ENCODE results near the gene EXOC4. TPM values are rescaled to one million over a fixed set of nuclear protein-coding genes. Genes with fewer than 3 reads are reported as not detected.

EXOC4 gene
- total and polyA plus RNA-seq, 2 of the 8 experiments (the other 6 are each of a cell fraction or from before 2014, with no cell fraction given) = 27.0 to 67.3 TPM

GRCh38 chr7:133985300-133985699 is 732.4 kb downstream of the EXOC4 start:
- no peak overlapping the region for H2BK12ac ChIP-seq (ENCODE audit: low read depth, low read length)
- no peak overlapping the region for H3K9ac ChIP-seq (replicated peaks in 1 of 4; ENCODE audit: extremely low read depth in 1 of 4, low read depth in 3 of 4, low read length in 3 of 4)
- no peak overlapping the region for H2BK15ac ChIP-seq (ENCODE audit: low read length)
- H4K5ac ChIP-seq (ENCODE audit: insufficient read length, low read depth, low read length) = no peak overlapping the region
- no peaks in the 10 kb centered on the region for H3K79me1 ChIP-seq (ENCODE audit: low read depth, low read length)
- DNase-seq (ENCODE audit: low read depth in 1 of 2, low spot score in 2 of 2) = no peak
- H4K20me1 ChIP-seq (replicated peaks in 1 of 2; ENCODE audit: control insufficient read depth in 1 of 2, insufficient read depth in 2 of 2, low read length in 2 of 2) = no peaks in the 10 kb centered on the region
- no peak overlapping the region for H3K4ac ChIP-seq (replicated peaks; ENCODE audit: insufficient read length, low read depth, low read length)
- H3K4me3 ChIP-seq (ENCODE audit: extremely low read depth in 1 of 4, insufficient read depth in 2 of 4, low read depth in 3 of 4, low read length in 4 of 4) = no peak overlapping the region
- H3K9me3 ChIP-seq (ENCODE audit: insufficient read depth in 2 of 2, low read depth in 1 of 2, low read length in 1 of 2) = no peaks in the 10 kb centered on the region
- ChIA-PET POLR2A (ENCODE audit: partially characterized antibody) (no interaction called here), CTCF (ENCODE audit: partially characterized antibody) (interaction anchor here (0.8 to 1.1 kb wide), 2 partner anchors 10 to 156 kb away, joined by 3 read pairs; no protein-coding TSS in a partner anchor)
- H2BK5ac ChIP-seq (ENCODE audit: low read depth, low read length) = no peak overlapping the region
- TF ChIP-seq RXRA (IDR thresholded peaks at IDR 0.05; ENCODE audit: insufficient read depth, low read depth, low read length) (no peak), CHD2 (IDR thresholded peaks at IDR 0.05; ENCODE audit: low read length) (no peak), POLR2AphosphoS5 (IDR thresholded peaks at IDR 0.05; ENCODE audit: low read depth, low read length) (no peak), EP300 (IDR thresholded peaks at IDR 0.05; ENCODE audit: borderline replicate concordance in 1 of 2, low read depth in 2 of 2, low read length in 2 of 2) (no peak), EZH2 (IDR thresholded peaks at IDR 0.05; ENCODE audit: low read depth, low read length, severe bottlenecking) (no peak), BRCA1 (IDR thresholded peaks at IDR 0.05; ENCODE audit: low read depth, low read length) (no peak), EGR1 (IDR thresholded peaks at IDR 0.05; ENCODE audit: borderline replicate concordance, low read depth, low read length) (no peak), SIRT6 (IDR thresholded peaks at IDR 0.05; ENCODE audit: low read length) (no peak)
- no peaks in the 10 kb centered on the region for H3K4me1 ChIP-seq (replicated peaks in 1 of 4; ENCODE audit: control insufficient read depth in 3 of 4, insufficient read depth in 4 of 4, low read length in 3 of 4)
- no peak overlapping the region for H3K56ac ChIP-seq (replicated peaks; ENCODE audit: insufficient read length, low read depth, low read length)
- no peaks in the 10 kb centered on the region for H3K79me2 ChIP-seq (ENCODE audit: control insufficient read depth in 1 of 2, insufficient read depth in 2 of 2, low read length in 2 of 2)
- H3K27ac ChIP-seq (ENCODE audit: low read depth, low read length) = no peak overlapping the region
- no peak overlapping the region for H2BK120ac ChIP-seq (replicated peaks; ENCODE audit: low read depth, low read length)
- H3K23ac ChIP-seq (ENCODE audit: insufficient read length) = no peak overlapping the region
- 100% methylated on average over 1 of the region's 1 CpG; no CpG with 5 or more reads in 1 of the 2 experiments for WGBS, 2 experiments (ENCODE audit: extremely low coverage in 1 of 2, insufficient coverage in 1 of 2, insufficient read length in 1 of 2, insufficient replicate concordance in 2 of 2, low coverage in 1 of 2, low lambda C conversion rate in 2 of 2, missing lambda C conversion rate in 1 of 2)
- no peak overlapping the region for H4K91ac ChIP-seq (replicated peaks; ENCODE audit: insufficient read length, low read length)
- H3K23me2 ChIP-seq (ENCODE audit: low read depth, low read length) = no peaks in the 10 kb centered on the region
- no peak overlapping the region for H2BK20ac ChIP-seq (ENCODE audit: low read length)
- H2AFZ ChIP-seq (ENCODE audit: low read length) = no peak overlapping the region
- FAIRE-seq = no peak
- H3K27me3 ChIP-seq (replicated peaks in 1 of 4; ENCODE audit: control insufficient read depth in 3 of 4, extremely low read depth in 1 of 4, insufficient read depth in 3 of 4, low read length in 3 of 4) = no peaks in the 10 kb centered on the region
- no peak overlapping the region for H4K8ac ChIP-seq (ENCODE audit: extremely low read depth, insufficient read depth, low read length)
- H3K18ac ChIP-seq (ENCODE audit: extremely low read depth, low read length) = no peak overlapping the region
- no peak overlapping the region for H2AK5ac ChIP-seq (ENCODE audit: low read depth, low read length)
- no peak overlapping the region for H3K14ac ChIP-seq (ENCODE audit: insufficient read length)
- no peaks in the 10 kb centered on the region; a peak in 1 of 8 replicates for H3K36me3 ChIP-seq (ENCODE audit: control insufficient read depth in 2 of 4, insufficient read depth in 4 of 4, low read length in 3 of 4)
- no peak overlapping the region for H3K4me2 ChIP-seq (ENCODE audit: insufficient read depth in 1 of 2, low read depth in 2 of 2, low read length in 2 of 2)
